GM12873 (cell line): ENCODE data around the gene MOGAT1.

Experiments used
- TF ChIP-seq, protein P1 (sequence below): IDR thresholded peaks from 2 replicates; pipeline ENCODE4 v1.5.1; 2012; ENCODE audit warnings: low read depth, mild to moderate bottlenecking, moderate library complexity, low read length, control low read depth; ENCODE audit not compliant: insufficient read depth; ENCODE audit errors: missing control alignments

Gene MOGAT1, protein sequence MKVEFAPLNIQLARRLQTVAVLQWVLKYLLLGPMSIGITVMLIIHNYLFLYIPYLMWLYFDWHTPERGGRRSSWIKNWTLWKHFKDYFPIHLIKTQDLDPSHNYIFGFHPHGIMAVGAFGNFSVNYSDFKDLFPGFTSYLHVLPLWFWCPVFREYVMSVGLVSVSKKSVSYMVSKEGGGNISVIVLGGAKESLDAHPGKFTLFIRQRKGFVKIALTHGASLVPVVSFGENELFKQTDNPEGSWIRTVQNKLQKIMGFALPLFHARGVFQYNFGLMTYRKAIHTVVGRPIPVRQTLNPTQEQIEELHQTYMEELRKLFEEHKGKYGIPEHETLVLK

DNA sequence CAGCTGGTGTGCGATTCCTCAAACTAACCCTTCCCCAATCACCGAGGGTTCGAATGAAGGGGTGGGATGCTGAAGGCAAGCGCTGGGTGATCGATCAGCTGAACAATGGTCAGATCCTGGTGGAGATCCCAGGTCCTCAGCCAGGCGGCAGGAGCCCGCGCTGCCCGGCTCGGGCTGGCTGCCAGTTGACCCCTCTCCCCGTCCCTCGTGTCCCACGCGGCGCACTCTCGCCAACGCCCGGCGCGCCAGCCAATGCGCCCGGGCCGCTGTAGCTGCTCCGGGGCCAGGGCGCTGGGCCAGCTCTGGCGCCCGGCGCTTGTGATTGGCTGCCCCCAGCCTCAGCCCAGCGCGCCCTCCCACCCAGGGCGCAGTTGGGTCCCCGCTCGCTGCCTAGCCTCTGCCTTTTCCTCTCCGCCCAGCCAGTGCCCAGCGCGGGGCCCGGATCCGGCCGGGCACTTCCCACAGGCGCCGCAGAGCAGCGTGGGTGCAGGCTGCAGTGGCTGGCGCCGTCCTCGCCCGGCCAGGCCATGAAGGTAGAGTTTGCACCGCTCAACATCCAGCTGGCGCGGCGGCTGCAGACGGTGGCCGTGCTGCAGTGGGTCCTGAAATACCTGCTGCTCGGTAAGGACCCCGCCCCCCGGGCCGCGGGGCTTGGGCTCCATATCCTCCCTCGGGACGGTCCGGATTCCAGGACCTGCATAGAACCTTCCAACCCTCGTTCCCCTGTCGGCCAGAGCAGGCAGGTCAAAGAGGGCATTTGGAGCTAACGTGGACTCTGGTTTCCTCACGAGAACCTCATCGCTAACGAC lies at the start of gene MOGAT1:
Gene MOGAT1, plus strand, starts transcription at position 400 of the 809 bp plus-strand sequence. Its CDS starts 128 bp downstream, at position 528.
- TF ChIP-seq, protein P1, sequence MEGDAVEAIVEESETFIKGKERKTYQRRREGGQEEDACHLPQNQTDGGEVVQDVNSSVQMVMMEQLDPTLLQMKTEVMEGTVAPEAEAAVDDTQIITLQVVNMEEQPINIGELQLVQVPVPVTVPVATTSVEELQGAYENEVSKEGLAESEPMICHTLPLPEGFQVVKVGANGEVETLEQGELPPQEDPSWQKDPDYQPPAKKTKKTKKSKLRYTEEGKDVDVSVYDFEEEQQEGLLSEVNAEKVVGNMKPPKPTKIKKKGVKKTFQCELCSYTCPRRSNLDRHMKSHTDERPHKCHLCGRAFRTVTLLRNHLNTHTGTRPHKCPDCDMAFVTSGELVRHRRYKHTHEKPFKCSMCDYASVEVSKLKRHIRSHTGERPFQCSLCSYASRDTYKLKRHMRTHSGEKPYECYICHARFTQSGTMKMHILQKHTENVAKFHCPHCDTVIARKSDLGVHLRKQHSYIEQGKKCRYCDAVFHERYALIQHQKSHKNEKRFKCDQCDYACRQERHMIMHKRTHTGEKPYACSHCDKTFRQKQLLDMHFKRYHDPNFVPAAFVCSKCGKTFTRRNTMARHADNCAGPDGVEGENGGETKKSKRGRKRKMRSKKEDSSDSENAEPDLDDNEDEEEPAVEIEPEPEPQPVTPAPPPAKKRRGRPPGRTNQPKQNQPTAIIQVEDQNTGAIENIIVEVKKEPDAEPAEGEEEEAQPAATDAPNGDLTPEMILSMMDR = no peak

DNA sequence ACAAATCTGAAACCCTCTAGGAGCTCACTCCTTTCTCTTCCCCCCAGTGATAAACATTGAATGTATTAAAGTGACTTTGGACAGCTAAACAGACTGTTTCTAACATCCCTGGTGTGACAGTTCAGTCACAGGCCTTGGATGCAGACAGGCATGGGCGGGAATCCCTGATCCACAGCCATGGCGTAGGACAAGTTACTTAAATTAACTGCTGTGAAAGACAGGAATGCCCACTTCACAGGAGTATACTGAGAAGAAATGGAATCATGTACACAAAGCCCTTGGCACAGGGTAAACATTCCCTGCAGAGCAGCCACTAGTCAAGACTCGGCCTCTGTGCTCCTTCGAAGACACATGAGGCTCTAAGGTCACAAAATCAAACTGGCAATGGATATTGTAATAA lies 49.6 kb upstream of the MOGAT1 start:
- TF ChIP-seq, protein P1 = no peak

DNA sequence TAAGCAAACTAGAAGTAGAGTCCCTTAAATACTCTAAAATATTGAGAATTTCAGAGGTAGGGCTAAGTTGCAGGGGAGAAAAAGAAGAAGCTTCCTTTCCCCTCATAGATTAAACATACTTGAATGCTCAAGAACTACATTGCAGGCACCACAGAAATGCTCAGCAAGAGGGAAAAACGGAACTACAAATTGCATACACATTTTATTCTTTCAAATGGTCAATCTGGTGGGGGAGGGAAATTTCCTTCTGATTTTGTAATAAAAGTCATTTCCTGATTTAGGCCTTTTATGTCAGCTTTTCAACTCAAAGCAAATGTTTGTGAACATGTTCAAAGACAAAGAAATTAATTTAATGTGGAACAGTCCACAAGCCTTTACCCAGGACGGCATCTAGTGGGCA lies 48.5 kb upstream of the MOGAT1 start:
- TF ChIP-seq, protein P1 = no peak

DNA sequence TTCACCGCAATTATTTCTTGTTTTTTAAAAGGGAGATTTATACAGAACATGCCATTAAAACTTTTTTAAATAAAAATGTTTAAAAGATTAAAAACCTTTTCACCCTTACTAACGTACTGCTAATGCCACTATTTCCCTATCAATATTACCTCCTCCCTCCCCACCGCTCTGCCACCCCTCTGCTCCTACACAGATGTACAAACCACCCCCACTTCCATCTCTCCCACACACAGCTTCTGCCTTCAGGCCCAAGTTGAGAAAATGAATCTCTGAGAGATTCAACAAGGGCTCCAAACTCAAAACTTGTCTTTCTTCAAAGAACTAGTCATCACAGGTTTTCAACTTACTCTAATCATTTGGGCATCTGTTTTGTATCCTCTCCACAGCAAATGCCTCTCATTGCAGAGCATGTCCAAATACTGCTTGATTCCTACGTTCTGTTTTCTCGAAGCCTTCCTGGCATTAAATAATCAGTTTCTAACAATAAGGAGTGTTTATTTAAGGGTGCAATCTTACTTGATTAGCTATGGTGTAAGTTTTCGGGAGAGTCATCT lies 47.6 kb upstream of the MOGAT1 start:
- TF ChIP-seq, protein P1 = no peak

DNA sequence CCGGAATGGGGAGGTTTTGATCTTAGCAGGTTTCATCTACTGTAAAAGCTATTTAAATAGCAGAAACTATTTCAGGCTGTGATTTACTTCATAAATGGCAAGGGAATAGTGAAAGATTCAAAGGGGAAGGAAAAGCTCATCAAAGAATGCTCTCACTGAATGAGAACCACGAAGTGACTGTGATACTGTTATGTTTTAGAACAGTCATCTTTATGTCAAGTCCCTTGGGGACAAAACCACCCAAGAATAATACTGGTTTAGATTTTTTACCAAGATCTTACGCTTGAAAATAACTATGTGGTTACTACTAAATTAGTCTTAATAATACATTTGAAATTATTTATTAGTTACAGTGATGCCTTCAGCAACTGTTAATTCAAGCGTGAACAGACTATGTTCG lies 43.7 kb upstream of the MOGAT1 start:
- TF ChIP-seq, protein P1 = no peak

DNA sequence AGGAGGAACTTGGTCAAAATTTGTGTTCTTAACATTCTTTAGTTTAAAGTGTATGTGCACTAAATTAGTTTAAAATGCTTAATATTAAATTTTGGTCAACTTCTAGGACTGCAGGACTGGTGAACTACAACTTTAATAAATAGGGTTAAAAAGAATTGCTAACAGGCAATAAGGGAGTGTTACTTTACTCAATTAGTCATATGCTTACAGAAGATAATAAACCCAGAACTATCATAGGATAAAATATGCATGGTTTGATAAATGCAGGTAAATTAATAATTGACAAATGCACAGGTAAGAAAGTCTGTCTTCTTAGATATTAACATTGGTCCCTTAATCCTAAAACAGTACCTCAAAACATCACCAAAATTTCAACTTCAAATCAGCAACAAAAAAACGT lies 36.2 kb upstream of the MOGAT1 start:
- TF ChIP-seq, protein P1 = no peak

DNA sequence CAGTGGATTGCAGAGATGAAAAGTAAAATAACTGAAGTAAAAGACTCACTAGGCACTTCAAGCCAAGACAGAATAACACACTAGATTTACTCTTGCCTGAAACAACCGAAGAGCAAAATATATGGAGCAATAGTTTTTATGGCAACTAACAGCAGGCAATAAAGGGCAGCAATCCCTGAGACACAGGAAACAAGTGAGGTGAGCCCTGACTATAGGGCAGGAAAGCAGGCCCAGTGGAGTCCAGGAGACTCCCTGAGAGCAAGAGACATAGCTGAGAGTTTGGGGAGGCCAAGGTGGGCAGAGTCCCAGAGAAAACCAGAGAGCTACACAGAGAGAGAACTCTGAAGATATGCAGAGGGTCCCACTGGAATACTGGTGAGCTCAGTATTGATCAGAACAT lies 34.4 kb upstream of the MOGAT1 start:
- TF ChIP-seq, protein P1 = no peak
